ENCODE measurements around the gene RTEL1. TPM values are rescaled to one million over a fixed set of nuclear protein-coding genes. Genes with fewer than 3 reads are reported as not detected.

Gene RTEL1
- total and polyA plus RNA-seq, 4 experiments from 2014 or later, result 1.3 to 36.0 (median 18.2) TPM

DNA sequence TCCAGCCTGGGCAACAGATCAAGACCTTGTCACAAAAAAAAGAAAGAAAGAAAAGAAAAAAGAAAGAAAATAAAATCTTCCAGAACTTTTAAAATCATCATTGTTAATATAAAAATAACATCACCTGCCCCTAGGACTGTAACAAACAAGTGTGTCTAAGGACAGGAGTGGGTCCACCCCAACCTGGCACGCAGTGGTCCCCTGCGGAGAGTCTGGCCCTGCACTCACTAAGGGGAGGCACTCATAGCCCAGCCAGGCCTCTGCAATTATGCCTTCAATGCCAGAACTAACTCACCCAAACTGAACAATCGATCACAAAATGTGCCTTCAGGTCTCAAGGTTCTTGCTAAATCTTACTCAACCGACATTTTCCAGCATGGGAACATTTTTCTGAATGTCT, 36.0 kb upstream of the RTEL1 start:
- Mint-ChIP-seq H3K27ac (peak overlapping the region in 3 of 7 donors; percentile 18 to 68 (median 46)), H3K4me3 (no peak overlapping the region), H3K4me1 (peaks cover 17 to 31% (median 23%) of the 10 kb centered on the region in 4 donors), H3K27me3 (no peaks in the 10 kb centered on the region), H3K9me3 (no peaks in the 10 kb centered on the region), H3K36me3 (peaks cover 14 to 36% of the 10 kb centered on the region in 2 donors)
- Histone ChIP-seq H3K9me3 (ENCODE audit: control insufficient read depth in 1 of 2, low read length in 2 of 2) (no peaks in the 10 kb centered on the region), H3K36me3 (ENCODE audit: insufficient read depth, low read length) (peaks cover 22% of the 10 kb centered on the region), H3K27me3 (ENCODE audit: insufficient read depth, low read length) (no peaks in the 10 kb centered on the region), H3K4me3 (ENCODE audit: low read length in 2 of 2) (no peak overlapping the region), H3K27ac (ENCODE audit: low read depth, low read length) (no peak overlapping the region), H3K4me1 (ENCODE audit: insufficient read depth, low read length) (peaks cover 7% of the 10 kb centered on the region)
- intact Hi-C loops (cut with micrococcal nuclease), result no loop called here
- no peak for DNase-seq
- ChIA-PET CTCF (ENCODE audit: partially characterized antibody) (interaction anchor here (1.3 kb wide), 1 partner anchor 19 kb away, joined by 5 read pairs; no protein-coding TSS in a partner anchor), POLR2A (ENCODE audit: partially characterized antibody) (interaction anchor here (0.7 to 19.3 kb wide), 3 partner anchors 10 to 114 kb away, joined by 3 to 658 read pairs (median 3); no protein-coding TSS in a partner anchor)

DNA sequence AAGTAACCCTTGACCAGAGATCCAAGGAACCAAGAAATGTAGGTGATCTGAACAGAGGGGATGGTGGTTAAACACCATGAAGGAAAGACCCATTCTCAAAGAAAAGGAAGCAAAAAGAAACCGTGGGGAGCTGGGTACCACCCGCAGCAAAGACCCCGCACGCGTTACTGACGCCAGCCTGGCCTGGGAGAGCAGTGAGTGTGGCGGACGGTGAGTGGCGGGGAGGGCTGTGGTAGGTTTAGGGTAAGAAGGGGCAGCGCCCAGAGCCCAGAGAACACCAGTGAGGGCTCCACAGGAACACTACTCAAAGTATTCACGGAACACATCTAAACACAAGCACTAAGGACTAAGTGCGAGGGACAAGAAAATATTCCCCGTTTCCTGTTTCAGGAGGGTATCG, 35.4 kb upstream of the RTEL1 start:
- Mint-ChIP-seq H3K27ac (peak overlapping the region in 5 of 7 donors; percentile 18 to 78 (median 69)), H3K27me3 (no peaks in the 10 kb centered on the region), H3K4me3 (peak overlapping the region in 1 of 8 donors; percentile 39), H3K9me3 (no peaks in the 10 kb centered on the region), H3K4me1 (peaks cover 17 to 31% (median 23%) of the 10 kb centered on the region in 4 donors), H3K36me3 (peaks cover 12 to 34% of the 10 kb centered on the region in 2 donors)
- H3K9me3 ChIP-seq (ENCODE audit: control insufficient read depth in 1 of 2, low read length in 2 of 2), result no peaks in the 10 kb centered on the region
- no peak for DNase-seq
- H3K27ac ChIP-seq (ENCODE audit: low read depth, low read length), result no peak overlapping the region
- H3K4me1 ChIP-seq (ENCODE audit: insufficient read depth, low read length), result peaks cover 7% of the 10 kb centered on the region
- POLR2A ChIA-PET (ENCODE audit: partially characterized antibody), result interaction anchor here (0.7 to 19.3 kb wide), 3 partner anchors 10 to 113 kb away, joined by 3 to 658 read pairs (median 3); no protein-coding TSS in a partner anchor
- peaks cover 19% of the 10 kb centered on the region for H3K36me3 ChIP-seq (ENCODE audit: insufficient read depth, low read length)
- no peak overlapping the region for H3K4me3 ChIP-seq (ENCODE audit: low read length in 2 of 2)
- CTCF ChIA-PET (ENCODE audit: partially characterized antibody), result interaction anchor here (1.3 kb wide), 1 partner anchor 19 kb away, joined by 5 read pairs; no protein-coding TSS in a partner anchor
- no peaks in the 10 kb centered on the region for H3K27me3 ChIP-seq (ENCODE audit: insufficient read depth, low read length)
- intact Hi-C loops (cut with micrococcal nuclease), result no loop called here

DNA sequence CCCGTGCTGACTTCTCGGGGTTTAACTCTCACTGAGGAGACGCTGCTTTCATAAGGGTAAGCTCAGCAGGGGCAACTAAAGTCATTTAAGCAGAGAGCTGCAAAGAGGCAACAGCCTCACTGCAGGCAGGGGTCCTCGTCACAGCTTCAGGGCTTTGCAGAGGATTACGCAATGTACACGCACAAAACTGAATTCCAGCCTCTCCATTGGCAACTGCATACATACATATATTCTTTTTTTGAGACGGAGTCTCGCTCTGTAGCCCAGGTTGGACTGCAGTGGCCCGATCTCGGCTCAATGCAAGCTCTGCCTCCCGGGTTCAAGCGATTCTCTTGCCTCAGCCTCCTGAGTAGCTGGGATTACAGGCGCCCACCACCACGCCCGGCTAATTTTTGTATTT, 33.6 kb upstream of the RTEL1 start:
- ChIA-PET CTCF (ENCODE audit: partially characterized antibody) (interaction anchor here (1.3 to 3.1 kb wide), 5 partner anchors 9 to 87 kb away, joined by 3 to 11 read pairs (median 5); partner anchors contain the start of gene PTK6), POLR2A (ENCODE audit: partially characterized antibody) (interaction anchor here (0.6 to 19.3 kb wide), 7 partner anchors 8 to 332 kb away, joined by 3 to 658 read pairs (median 5); partner anchors contain the start of genes LIME1, RTEL1 and UCKL1)
- peak overlapping the region in 3 of 7 donors; percentile 87 to 93 (median 90) for H3K27ac Mint-ChIP-seq
- H3K4me3 Mint-ChIP-seq, result peak overlapping the region in 2 of 8 donors; percentile 6 to 15
- Histone ChIP-seq H3K27me3 (ENCODE audit: insufficient read depth, low read length) (no peaks in the 10 kb centered on the region), H3K4me3 (ENCODE audit: low read length in 2 of 2) (no peak overlapping the region), H3K4me1 (ENCODE audit: insufficient read depth, low read length) (peaks cover 22% of the 10 kb centered on the region), H3K9me3 (ENCODE audit: control insufficient read depth in 1 of 2, low read length in 2 of 2) (no peaks in the 10 kb centered on the region), H3K36me3 (ENCODE audit: insufficient read depth, low read length) (peaks cover under 1% of the 10 kb centered on the region), H3K27ac (ENCODE audit: low read depth, low read length) (no peak overlapping the region)
- H3K27me3 Mint-ChIP-seq, result no peaks in the 10 kb centered on the region
- intact Hi-C loops (cut with micrococcal nuclease), result no loop called here
- H3K36me3 Mint-ChIP-seq, result peaks cover 9 to 30% of the 10 kb centered on the region in 2 donors
- peaks cover 0 to 2% (median 0%) of the 10 kb centered on the region in 8 donors for H3K9me3 Mint-ChIP-seq
- DNase-seq, result no peak
- peaks cover 25 to 46% (median 34%) of the 10 kb centered on the region in 4 donors for H3K4me1 Mint-ChIP-seq

DNA sequence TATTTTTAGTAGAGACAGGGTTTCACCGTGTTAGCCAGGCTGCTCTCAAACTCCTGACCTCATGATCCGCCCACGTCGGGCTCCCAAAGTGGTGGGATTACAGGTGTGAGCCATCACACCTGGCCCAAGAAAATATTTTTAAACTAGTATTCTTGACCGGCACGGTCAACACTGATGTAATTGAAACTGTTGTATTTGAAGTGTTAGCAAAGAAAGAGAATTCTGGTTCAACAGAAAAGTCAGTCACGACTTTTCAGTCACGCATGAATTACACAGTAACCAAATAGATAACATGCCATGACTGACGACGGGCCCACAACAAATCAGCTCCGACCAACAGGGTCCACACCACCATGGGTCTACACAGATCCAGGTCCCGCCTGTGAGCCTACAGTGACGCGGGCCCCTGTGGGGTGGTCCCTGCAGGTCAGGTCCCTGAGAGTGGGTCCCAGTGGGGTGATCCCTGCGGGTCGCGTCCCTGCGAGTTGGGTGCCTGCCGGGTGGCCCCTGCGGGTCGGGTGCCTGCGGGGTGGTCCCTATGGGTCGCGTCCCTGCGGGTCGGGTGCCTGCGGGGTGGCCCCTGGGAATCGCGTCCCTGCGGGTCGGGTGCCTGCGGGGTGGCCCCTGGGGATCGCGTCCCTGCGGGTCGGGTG, 32.2 kb upstream of the RTEL1 start:
- Mint-ChIP-seq H3K27ac (peak overlapping the region; percentile 87 to 95 (median 93)), H3K36me3 (peaks cover 5 to 28% of the 10 kb centered on the region in 2 donors), H3K27me3 (no peaks in the 10 kb centered on the region), H3K4me3 (peak overlapping the region; percentile 71 to 83 (median 80)), H3K9me3 (peaks cover 0 to 2% (median 0%) of the 10 kb centered on the region in 8 donors), H3K4me1 (peaks cover 24 to 50% (median 36%) of the 10 kb centered on the region in 4 donors)
- Histone ChIP-seq H3K4me1 (ENCODE audit: insufficient read depth, low read length) (peaks cover 30% of the 10 kb centered on the region), H3K36me3 (ENCODE audit: insufficient read depth, low read length) (no peaks in the 10 kb centered on the region), H3K4me3 (ENCODE audit: low read length in 2 of 2) (peak overlapping the region; percentile 47 to 57), H3K27me3 (ENCODE audit: insufficient read depth, low read length) (no peaks in the 10 kb centered on the region), H3K9me3 (ENCODE audit: control insufficient read depth in 1 of 2, low read length in 2 of 2) (no peaks in the 10 kb centered on the region), H3K27ac (ENCODE audit: low read depth, low read length) (peak overlapping the region; percentile 91)
- peak in 1 of 5 donors; percentile 32 for DNase-seq
- intact Hi-C loops (cut with micrococcal nuclease), result loop anchor here (5.0 kb wide), 1 partner anchor 74 kb away; the partner anchor contains the start of gene FNDC11
- CTCF ChIA-PET (ENCODE audit: partially characterized antibody), result interaction anchor here (1.8 to 3.1 kb wide), 2 partner anchors 10 to 16 kb away, joined by 5 to 11 read pairs; no protein-coding TSS in a partner anchor
- POLR2A ChIA-PET (ENCODE audit: partially characterized antibody), result interaction anchor here (0.9 to 19.3 kb wide), 11 partner anchors 10 to 331 kb away, joined by 3 to 658 read pairs (median 6); partner anchors contain the start of genes LIME1, RTEL1, SLC2A4RG and STMN3

DNA sequence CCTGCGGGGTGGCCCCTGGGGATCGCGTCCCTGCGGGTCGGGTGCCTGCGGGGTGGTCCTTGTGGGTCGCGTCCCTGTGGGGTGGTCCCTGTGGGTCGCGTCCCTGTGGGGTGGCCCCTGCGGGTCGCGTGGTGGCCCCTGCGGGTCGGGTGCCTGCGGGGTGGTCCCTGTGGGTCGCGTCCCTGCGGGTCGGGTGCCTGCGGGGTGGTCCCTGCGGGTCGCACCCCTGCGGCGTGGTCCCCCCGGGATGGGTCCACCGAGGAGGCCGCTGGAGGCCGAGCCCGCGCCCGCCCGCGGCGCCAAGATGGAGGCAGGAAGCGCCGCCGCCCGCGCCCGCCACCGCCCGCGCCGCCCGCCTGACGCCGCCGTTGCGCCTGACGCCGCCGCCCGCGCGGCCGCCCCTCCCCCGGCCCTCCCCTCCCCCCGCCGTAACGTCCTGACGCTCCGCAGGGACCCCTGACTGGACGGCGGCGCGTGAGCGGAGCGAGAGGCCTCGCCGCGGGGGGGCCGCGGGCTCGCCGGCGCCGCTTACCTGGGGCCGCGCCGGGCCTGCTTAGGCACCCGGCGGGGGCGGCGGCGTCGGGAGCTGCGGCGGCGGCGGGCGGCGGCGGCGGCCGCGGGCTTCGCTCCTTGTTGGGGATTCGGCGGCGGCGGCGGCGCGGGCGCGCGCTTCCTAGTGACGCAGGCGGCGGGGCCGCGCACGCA, 31.5 kb upstream of the RTEL1 start, which contains the start of gene GMEB2:
Gene GMEB2 (minus strand): TSS at position 678 of the 705 bp plus-strand sequence. CDS start 7,704 bp downstream, outside the sequence.
- no peaks in the 10 kb centered on the region for H3K27me3 Mint-ChIP-seq
- peak within 1 kb of the TSS; percentile 94 to 99 (median 96) for H3K4me3 Mint-ChIP-seq
- peaks cover 21 to 52% (median 37%) of the 10 kb centered on the region in 4 donors for H3K4me1 Mint-ChIP-seq
- POLR2A ChIA-PET (ENCODE audit: partially characterized antibody), result interaction anchor here (0.7 to 19.3 kb wide), 23 partner anchors 8 to 353 kb away, joined by 3 to 658 read pairs (median 6); partner anchors contain the start of genes ARFRP1, LIME1, PPDPF and PRPF6
- H3K36me3 ChIP-seq (ENCODE audit: insufficient read depth, low read length), result no peaks in the 10 kb centered on the region
- no peaks in the 10 kb centered on the region for H3K9me3 ChIP-seq (ENCODE audit: control insufficient read depth in 1 of 2, low read length in 2 of 2)
- CTCF ChIA-PET (ENCODE audit: partially characterized antibody), result interaction anchor here (0.7 to 3.1 kb wide), 4 partner anchors 9 to 15 kb away, joined by 4 to 20 read pairs (median 10); no protein-coding TSS in a partner anchor
- peak within 1 kb of the TSS; percentile 93 to 97 (median 95) for H3K27ac Mint-ChIP-seq
- peak within 1 kb of the TSS; percentile 91 for H3K27ac ChIP-seq (ENCODE audit: low read depth, low read length)
- DNase-seq, result no peak
- intact Hi-C loops (cut with micrococcal nuclease), result loop anchor here (1.0 to 5.0 kb wide), 3 partner anchors 9 to 74 kb away; partner anchors contain the start of genes FNDC11 and RTEL1
- peaks cover 0 to 2% (median 0%) of the 10 kb centered on the region in 8 donors for H3K9me3 Mint-ChIP-seq
- H3K27me3 ChIP-seq (ENCODE audit: insufficient read depth, low read length), result no peaks in the 10 kb centered on the region
- H3K36me3 Mint-ChIP-seq, result peaks cover 4 to 26% of the 10 kb centered on the region in 2 donors
- peak within 1 kb of the TSS; percentile 91 to 95 for H3K4me3 ChIP-seq (ENCODE audit: low read length in 2 of 2)
- peaks cover 37% of the 10 kb centered on the region for H3K4me1 ChIP-seq (ENCODE audit: insufficient read depth, low read length)

DNA sequence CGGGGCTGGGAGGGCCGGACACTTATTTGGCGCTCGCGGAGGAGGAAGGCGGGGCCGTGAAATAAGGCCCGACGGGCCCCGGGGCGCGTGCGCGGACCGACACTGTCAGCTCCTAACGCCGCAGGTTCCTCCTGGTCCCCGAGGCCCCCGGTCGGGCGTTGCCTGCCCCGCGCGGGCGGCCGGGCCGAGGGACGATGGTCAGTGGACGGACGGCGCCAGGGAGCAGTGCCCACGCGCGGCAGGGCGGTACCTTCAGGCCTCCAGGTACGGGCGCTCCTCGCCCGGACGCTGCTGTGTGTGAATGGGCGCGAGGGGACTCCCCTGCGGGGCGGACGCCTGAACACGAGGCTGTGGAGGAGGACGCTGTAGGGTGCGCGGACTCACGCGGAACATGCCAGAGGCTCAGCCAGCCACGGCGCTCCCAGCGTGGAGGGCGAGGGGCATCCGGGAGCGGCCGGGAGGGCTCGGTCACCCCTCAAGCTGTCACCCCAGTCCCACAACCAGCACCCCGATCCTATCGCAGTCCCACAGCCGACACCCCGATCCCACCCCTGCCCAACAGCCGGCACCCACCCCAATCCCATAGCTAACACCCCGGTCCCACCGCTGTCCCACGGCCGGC, 30.9 kb upstream of the RTEL1 start:
- H3K36me3 ChIP-seq (ENCODE audit: insufficient read depth, low read length), result no peaks in the 10 kb centered on the region
- Mint-ChIP-seq H3K27ac (peak overlapping the region; percentile 57 to 96 (median 90)), H3K4me1 (peaks cover 19 to 54% (median 37%) of the 10 kb centered on the region in 4 donors), H3K27me3 (no peaks in the 10 kb centered on the region), H3K36me3 (peaks cover 4 to 24% of the 10 kb centered on the region in 2 donors), H3K4me3 (peak overlapping the region; percentile 94 to 99 (median 96)), H3K9me3 (peaks cover 0 to 2% (median 0%) of the 10 kb centered on the region in 8 donors)
- H3K27me3 ChIP-seq (ENCODE audit: insufficient read depth, low read length), result no peaks in the 10 kb centered on the region
- H3K9me3 ChIP-seq (ENCODE audit: control insufficient read depth in 1 of 2, low read length in 2 of 2), result no peaks in the 10 kb centered on the region
- ChIA-PET POLR2A (ENCODE audit: partially characterized antibody) (interaction anchor here (0.7 to 19.3 kb wide), 22 partner anchors 9 to 353 kb away, joined by 3 to 658 read pairs (median 6); partner anchors contain the start of genes ARFRP1, LIME1, PPDPF and PRPF6), CTCF (ENCODE audit: partially characterized antibody) (interaction anchor here (0.7 to 1.8 kb wide), 5 partner anchors 8 to 74 kb away, joined by 3 to 20 read pairs (median 4); no protein-coding TSS in a partner anchor)
- intact Hi-C loops (cut with micrococcal nuclease), result loop anchor here (1.0 to 5.0 kb wide), 3 partner anchors 8 to 75 kb away; partner anchors contain the start of genes FNDC11 and RTEL1
- DNase-seq, result peak; percentile 92 to 99 (median 96)
- H3K4me1 ChIP-seq (ENCODE audit: insufficient read depth, low read length), result peaks cover 41% of the 10 kb centered on the region
- H3K4me3 ChIP-seq (ENCODE audit: low read length in 2 of 2), result peak overlapping the region; percentile 91 to 95
- peak overlapping the region; percentile 86 for H3K27ac ChIP-seq (ENCODE audit: low read depth, low read length)

Measured in CD4-positive, alpha-beta memory T cell (primary cell).